ENCODE results near the gene TOP1. TPM values are rescaled to one million over a fixed set of nuclear protein-coding genes. Genes with fewer than 3 reads are reported as not detected.
"Not testable (repeated sequence)": the region's sequence is repeated elsewhere in the genome, so short reads cannot be mapped to it uniquely, and the experiment has no call there.

TOP1 gene
- polyA plus RNA-seq, 3 donors = 6.9 to 11.5 (median 11.5) TPM

- TF ChIP-seq CTCF (IDR thresholded peaks at IDR 0.05) = no peak
- no peak for DNase-seq
- H3K9me3 ChIP-seq (replicated peaks in 1 of 2; ENCODE audit: control insufficient read depth in 1 of 2, insufficient read depth in 1 of 2, low read length in 2 of 2) = no peaks in the 10 kb centered on the region
- peaks cover 85 to 99% of the 10 kb centered on the region in 2 donors for H3K36me3 ChIP-seq (replicated peaks in 1 of 2; ENCODE audit: control insufficient read depth in 1 of 2, insufficient read depth in 2 of 2, low read length in 2 of 2)
- H3K4me2 ChIP-seq (replicated peaks; ENCODE audit: extremely low read depth, low read length, poor library complexity, severe bottlenecking) = no peak overlapping the region
- no CpG with 5 or more reads among the region's 5 CpGs for WGBS (ENCODE audit: insufficient coverage)
- Mint-ChIP-seq H3K36me3 (peaks cover 90 to 98% of the 10 kb centered on the region in 2 donors), H3K4me1 (no peaks in the 10 kb centered on the region), H3K27me3 (ENCODE audit: low read depth in 3 of 3) (peaks cover 0 to 2% (median 0%) of the 10 kb centered on the region in 3 donors), H3K27ac (peak overlapping the region in 1 of 7 donors; percentile 24), H3K4me3 (no peak overlapping the region), H3K9me3 (no peaks in the 10 kb centered on the region)
- H3K27me3 ChIP-seq (ENCODE audit: control insufficient read depth in 2 of 2, insufficient read depth in 2 of 2, low read length in 2 of 2) = no peaks in the 10 kb centered on the region
- no peaks in the 10 kb centered on the region for H3K79me2 ChIP-seq (ENCODE audit: insufficient read depth, low read length)
- intact Hi-C loops (cut with micrococcal nuclease) = no loop called here
- H4K20me1 ChIP-seq (ENCODE audit: insufficient read depth, low read length) = peaks cover 23% of the 10 kb centered on the region
- no peak overlapping the region for H3K9ac ChIP-seq (ENCODE audit: insufficient read depth, low read length, poor library complexity, severe bottlenecking)
- H2AFZ ChIP-seq (ENCODE audit: insufficient read depth, low read depth, low read length, poor library complexity, severe bottlenecking) = no peak overlapping the region
- H3K4me1 ChIP-seq (ENCODE audit: control insufficient read depth in 1 of 2, insufficient read depth in 2 of 2, low read length in 2 of 2) = no peaks in the 10 kb centered on the region
- H3K27ac ChIP-seq (ENCODE audit: low read depth in 1 of 2, low read length in 2 of 2) = no peak overlapping the region
- no peak overlapping the region for H3K4me3 ChIP-seq (replicated peaks in 1 of 3; ENCODE audit: low read depth in 2 of 3, low read length in 3 of 3)
Measured at GRCh38 chr20:41111578-41111951, 82.9 kb downstream of the TOP1 start.

- intact Hi-C loops (cut with micrococcal nuclease) = no loop called here
- no peak overlapping the region for H3K27ac ChIP-seq (ENCODE audit: low read depth in 1 of 2, low read length in 2 of 2)
- WGBS (ENCODE audit: insufficient coverage) = 100% methylated on average over 2 of the region's 6 CpGs
- peaks cover 13% of the 10 kb centered on the region for H4K20me1 ChIP-seq (ENCODE audit: insufficient read depth, low read length)
- Mint-ChIP-seq H3K27ac (peak overlapping the region in 3 of 7 donors; percentile 1 to 21 (median 19)), H3K4me1 (no peaks in the 10 kb centered on the region), H3K9me3 (no peaks in the 10 kb centered on the region), H3K4me3 (no peak overlapping the region), H3K27me3 (ENCODE audit: low read depth in 3 of 3) (no peaks in the 10 kb centered on the region), H3K36me3 (peaks cover 90 to 96% of the 10 kb centered on the region in 2 donors)
- TF ChIP-seq CTCF (IDR thresholded peaks at IDR 0.05) = no peak
- H2AFZ ChIP-seq (ENCODE audit: insufficient read depth, low read depth, low read length, poor library complexity, severe bottlenecking) = no peak overlapping the region
- H3K79me2 ChIP-seq (ENCODE audit: insufficient read depth, low read length) = no peaks in the 10 kb centered on the region
- H3K9me3 ChIP-seq (replicated peaks in 1 of 2; ENCODE audit: control insufficient read depth in 1 of 2, insufficient read depth in 1 of 2, low read length in 2 of 2) = no peaks in the 10 kb centered on the region
- no peak for DNase-seq
- no peaks in the 10 kb centered on the region for H3K27me3 ChIP-seq (ENCODE audit: control insufficient read depth in 2 of 2, insufficient read depth in 2 of 2, low read length in 2 of 2)
- peaks cover 92 to 100% of the 10 kb centered on the region in 2 donors for H3K36me3 ChIP-seq (replicated peaks in 1 of 2; ENCODE audit: control insufficient read depth in 1 of 2, insufficient read depth in 2 of 2, low read length in 2 of 2)
- no peak overlapping the region for H3K4me3 ChIP-seq (replicated peaks in 1 of 3; ENCODE audit: low read depth in 2 of 3, low read length in 3 of 3)
- H3K4me2 ChIP-seq (replicated peaks; ENCODE audit: extremely low read depth, low read length, poor library complexity, severe bottlenecking) = no peak overlapping the region
- H3K9ac ChIP-seq (ENCODE audit: insufficient read depth, low read length, poor library complexity, severe bottlenecking) = no peak overlapping the region
- H3K4me1 ChIP-seq (ENCODE audit: control insufficient read depth in 1 of 2, insufficient read depth in 2 of 2, low read length in 2 of 2) = no peaks in the 10 kb centered on the region
Measured at GRCh38 chr20:41116282-41116956, 87.8 kb downstream of the TOP1 start.

GRCh38 chr20:41118159-41118558 lies 89.5 kb downstream of the TOP1 start:
- H3K27me3 Mint-ChIP-seq (ENCODE audit: low read depth in 3 of 3); H3K4me2 ChIP-seq (replicated peaks; ENCODE audit: extremely low read depth, low read length, poor library complexity, severe bottlenecking); H3K27me3 ChIP-seq (ENCODE audit: control insufficient read depth in 2 of 2, insufficient read depth in 2 of 2, low read length in 2 of 2); H3K4me1 Mint-ChIP-seq; H3K27ac ChIP-seq (ENCODE audit: low read depth in 1 of 2, low read length in 2 of 2); H3K4me1 ChIP-seq (ENCODE audit: control insufficient read depth in 1 of 2, insufficient read depth in 2 of 2, low read length in 2 of 2); H3K9me3 Mint-ChIP-seq; H3K79me2 ChIP-seq (ENCODE audit: insufficient read depth, low read length); H3K4me3 Mint-ChIP-seq; intact Hi-C loops (cut with micrococcal nuclease); H3K4me3 ChIP-seq (replicated peaks in 1 of 3; ENCODE audit: low read depth in 2 of 3, low read length in 3 of 3); H2AFZ ChIP-seq (ENCODE audit: insufficient read depth, low read depth, low read length, poor library complexity, severe bottlenecking); H3K9ac ChIP-seq (ENCODE audit: insufficient read depth, low read length, poor library complexity, severe bottlenecking); H3K9me3 ChIP-seq (replicated peaks in 1 of 2; ENCODE audit: control insufficient read depth in 1 of 2, insufficient read depth in 1 of 2, low read length in 2 of 2); DNase-seq: not testable (repeated sequence)
- H3K27ac Mint-ChIP-seq = peak overlapping the region in 1 of 7 donors; percentile 44
- H3K36me3 Mint-ChIP-seq = peaks cover 90 to 96% of the 10 kb centered on the region in 2 donors
- H3K36me3 ChIP-seq (replicated peaks in 1 of 2; ENCODE audit: control insufficient read depth in 1 of 2, insufficient read depth in 2 of 2, low read length in 2 of 2) = peaks cover 98 to 100% of the 10 kb centered on the region in 2 donors
- peaks cover 13% of the 10 kb centered on the region for H4K20me1 ChIP-seq (ENCODE audit: insufficient read depth, low read length)
- 100% methylated on average over 1 of the region's 6 CpGs for WGBS (ENCODE audit: insufficient coverage)

All from CD14-positive monocyte (primary cell).